GM19452 (cell line): ENCODE results near the gene SVEP1.
"Not testable (repeated sequence)": the region's sequence is repeated elsewhere in the genome, so short reads cannot be mapped to it uniquely, and the experiment has no call there.

Source experiments
- ATAC-seq: cut with Tn5 transposase; IDR thresholded peaks from one replicate; pipeline ENCODE4 v1.9.1; 2021; ENCODE audit not compliant: unreplicated experiment

The SVEP1 gene

GRCh38 chr9:110382731-110383130, 196.8 kb downstream of the SVEP1 start:
- ATAC-seq, result no peak

- no peak for ATAC-seq
These were observed 208.0 kb downstream of the SVEP1 start for GRCh38 chr9:110371411-110372007.

DNA sequence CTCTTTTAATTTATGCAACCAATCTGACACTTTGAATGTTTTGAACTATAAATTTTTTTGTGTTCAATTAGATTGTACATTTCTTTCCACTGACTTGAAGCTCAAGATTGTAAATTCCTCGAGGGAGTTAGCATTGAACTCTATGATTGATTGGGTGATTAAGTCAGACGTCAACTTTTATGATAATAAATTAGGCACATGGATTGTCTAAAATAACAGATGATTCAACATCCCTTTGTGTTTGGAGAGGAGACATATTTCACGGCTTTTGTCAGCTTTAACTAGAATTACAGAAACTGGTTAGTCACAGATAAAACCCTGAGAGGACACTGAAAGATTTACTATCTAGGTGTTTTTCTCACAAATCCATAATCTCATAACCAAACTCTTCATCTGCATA, 209.2 kb downstream of the SVEP1 start:
- no peak for ATAC-seq

GRCh38 chr9:110364451-110364850, 215.1 kb downstream of the SVEP1 start:
- ATAC-seq, result no peak

- ATAC-seq, result not testable (repeated sequence)
These were observed 220.5 kb downstream of the SVEP1 start for GRCh38 chr9:110358992-110359391.

DNA sequence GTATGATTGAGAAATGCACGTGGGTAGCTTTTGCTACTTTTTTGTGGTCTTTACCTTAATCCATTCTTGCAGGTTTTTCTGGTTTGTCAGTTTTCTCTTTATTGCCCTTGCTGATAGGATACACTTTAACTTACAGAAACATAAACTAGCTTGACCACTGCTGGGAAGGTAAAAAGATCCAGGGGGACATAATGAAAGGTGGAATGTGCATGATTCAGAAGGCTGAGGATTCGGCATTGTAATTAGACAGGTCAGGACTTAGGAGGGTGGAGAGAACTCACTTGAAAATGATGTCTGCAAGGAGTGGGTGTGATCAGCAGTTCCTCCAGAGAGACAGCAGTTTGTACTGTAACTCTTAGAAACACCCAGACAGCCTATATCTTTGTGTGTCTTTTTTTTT, 222.0 kb downstream of the SVEP1 start:
- ATAC-seq, result no peak

DNA sequence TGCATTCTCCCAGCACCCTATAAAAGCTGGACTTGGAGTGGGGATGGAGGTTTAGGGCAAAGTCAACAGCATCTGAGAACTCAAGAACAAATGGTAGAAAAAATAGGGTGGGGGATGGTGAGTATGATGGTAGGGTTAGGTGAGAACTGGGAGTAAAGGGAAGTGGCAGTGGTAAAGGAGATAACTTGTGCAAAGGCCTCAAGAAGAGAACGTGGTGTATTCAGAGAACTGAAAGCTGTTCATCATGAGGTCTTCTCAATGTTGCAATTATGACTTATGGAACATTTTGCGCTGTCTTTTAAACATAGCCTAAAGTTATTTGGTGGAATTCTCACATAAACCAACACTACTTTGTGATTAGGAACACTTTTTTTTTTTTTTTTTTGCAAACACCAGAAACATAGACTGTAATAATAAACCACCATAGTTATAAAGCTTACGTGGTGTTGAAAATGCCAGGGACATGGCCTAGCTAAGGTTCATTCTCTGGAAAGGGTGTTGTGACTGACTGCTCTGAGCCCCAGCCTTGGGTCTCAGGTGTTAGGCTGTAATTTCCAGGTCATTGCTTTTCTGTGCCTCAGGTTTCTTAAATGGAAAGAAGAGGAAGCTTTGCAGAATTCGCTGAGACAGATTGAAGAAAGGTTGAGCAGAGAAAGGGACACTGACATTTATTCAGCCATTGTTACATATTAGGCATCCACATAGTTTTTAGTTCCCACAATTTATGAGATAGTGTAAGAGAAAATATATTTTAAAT, 222.7 kb downstream of the SVEP1 start:
- ATAC-seq, result no peak

GRCh38 chr9:110355911-110356310, 223.6 kb downstream of the SVEP1 start:
- no peak for ATAC-seq

GRCh38 chr9:110351009-110351467, 228.5 kb downstream of the SVEP1 start:
- no peak for ATAC-seq

DNA sequence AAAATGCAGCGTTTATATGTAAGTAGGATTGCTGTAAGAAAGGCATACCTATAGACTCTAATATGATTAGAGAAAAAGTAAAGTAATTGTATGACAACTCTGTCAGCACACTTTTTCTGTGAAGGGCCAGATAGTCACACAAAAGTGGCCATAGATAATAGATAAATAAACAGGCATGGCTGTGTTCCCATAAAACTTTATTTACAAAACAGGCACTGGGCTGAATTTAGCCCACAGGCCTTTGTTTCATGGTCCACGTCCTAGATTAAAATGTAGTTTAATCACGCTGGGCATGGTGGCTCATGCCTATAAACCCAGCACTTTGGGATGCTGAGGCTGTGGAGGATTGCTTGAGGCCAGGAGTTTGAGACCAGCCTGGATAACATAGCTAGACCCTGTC, 233.2 kb downstream of the SVEP1 start:
- no peak for ATAC-seq

DNA sequence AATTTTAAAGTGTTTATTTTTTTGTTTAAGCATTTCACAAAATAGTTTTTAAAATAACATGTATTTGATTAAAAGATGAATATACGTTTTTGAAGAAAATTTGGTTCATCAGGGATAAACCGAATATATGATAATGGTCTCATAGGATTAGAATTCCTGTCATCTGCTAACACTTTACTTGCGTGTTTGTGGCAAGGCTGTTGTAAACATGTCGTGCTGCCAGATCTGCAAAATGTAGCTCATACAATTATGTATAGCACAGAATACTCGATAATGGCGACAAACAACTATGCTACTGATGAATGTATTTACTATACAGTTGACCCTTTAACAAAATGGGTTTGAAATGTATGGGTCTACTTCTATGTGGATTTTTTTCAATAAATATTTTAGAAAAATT, 234.7 kb downstream of the SVEP1 start:
- ATAC-seq, result no peak

GRCh38 chr9:110343551-110343950, 236.0 kb downstream of the SVEP1 start:
- ATAC-seq, result no peak

- no peak for ATAC-seq
These were observed 239.2 kb downstream of the SVEP1 start for GRCh38 chr9:110340306-110340705.

GRCh38 chr9:110338143-110338542, 241.4 kb downstream of the SVEP1 start:
- no peak for ATAC-seq

GRCh38 chr9:110337727-110338126, 241.8 kb downstream of the SVEP1 start, which contains the start of gene TXNDC8:
TXNDC8 (minus strand) TSS chr9:110337863.
- no peak for ATAC-seq

DNA sequence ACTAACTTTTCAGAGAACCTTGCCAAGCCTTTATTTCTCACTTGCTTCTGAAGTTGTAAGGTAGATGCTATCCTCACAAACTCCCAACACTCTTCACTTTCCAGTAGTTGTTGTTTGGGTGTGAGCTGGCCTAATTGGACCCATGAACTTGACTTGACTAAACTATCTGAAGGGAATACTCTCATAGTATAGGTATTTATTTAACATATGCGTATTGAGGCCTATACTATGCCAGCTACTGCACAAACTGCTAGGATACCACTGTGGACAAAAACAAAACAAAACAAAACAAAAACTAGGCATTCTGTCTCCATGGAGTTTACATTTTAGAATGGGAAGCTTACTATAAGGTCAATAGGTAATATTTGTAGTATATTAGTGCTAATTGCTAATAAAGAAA, 243.2 kb downstream of the SVEP1 start:
- ATAC-seq, result no peak

GRCh38 chr9:110334871-110335270, 244.7 kb downstream of the SVEP1 start:
- ATAC-seq, result no peak

DNA sequence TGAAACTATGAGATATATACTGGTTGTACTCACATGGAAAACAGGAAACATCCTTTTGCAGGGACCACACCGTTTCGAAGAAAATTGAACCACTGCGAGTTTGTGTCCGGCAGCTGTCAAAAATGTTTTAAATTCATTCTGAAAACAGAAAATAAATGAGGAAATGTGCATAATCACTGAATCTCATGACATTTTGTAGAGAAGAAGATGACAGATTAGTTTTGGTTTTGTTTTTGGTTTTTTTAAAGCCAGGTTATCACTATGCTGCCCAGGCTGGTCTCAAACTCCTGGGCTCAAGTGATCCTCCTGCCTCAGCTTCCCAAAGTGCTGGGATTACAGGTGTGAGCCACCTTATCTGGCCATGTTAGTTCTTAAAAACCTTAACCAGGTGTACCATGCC, 245.4 kb downstream of the SVEP1 start:
- ATAC-seq, result peak; percentile 51

- no peak for ATAC-seq
These were observed 246.8 kb downstream of the SVEP1 start for GRCh38 chr9:110332766-110333165.

DNA sequence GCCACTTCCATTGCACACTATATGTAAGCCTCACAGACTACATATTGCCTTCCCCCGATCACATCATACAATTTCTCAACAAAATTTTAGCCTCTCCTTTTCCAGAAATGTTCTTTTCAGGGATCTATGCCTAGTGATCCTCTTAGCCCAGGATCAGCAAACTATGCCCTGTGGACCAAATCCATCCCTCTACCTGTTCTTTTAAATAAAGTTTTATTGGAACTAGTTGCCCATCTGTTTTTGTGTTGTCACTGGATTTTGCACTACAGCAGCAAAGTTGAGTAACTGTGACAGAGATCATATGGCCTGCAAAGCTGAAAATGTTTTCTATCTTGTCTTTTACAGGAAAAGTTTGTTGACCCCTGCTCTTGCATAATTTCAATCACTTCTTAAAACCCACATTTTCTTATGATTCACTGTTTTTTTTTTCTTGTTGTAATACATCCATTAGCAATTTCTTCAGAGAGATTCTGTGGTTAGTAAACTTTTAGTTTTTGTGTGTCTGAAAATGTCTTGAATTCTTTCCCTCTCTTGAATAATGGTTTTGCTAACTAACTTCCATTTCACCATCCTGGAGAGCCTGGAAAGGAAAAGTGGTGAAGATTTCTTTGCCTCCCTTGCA, 248.9 kb downstream of the SVEP1 start:
- no peak for ATAC-seq

GRCh38 chr9:110329639-110330230, 249.8 kb downstream of the SVEP1 start:
- no peak for ATAC-seq

DNA sequence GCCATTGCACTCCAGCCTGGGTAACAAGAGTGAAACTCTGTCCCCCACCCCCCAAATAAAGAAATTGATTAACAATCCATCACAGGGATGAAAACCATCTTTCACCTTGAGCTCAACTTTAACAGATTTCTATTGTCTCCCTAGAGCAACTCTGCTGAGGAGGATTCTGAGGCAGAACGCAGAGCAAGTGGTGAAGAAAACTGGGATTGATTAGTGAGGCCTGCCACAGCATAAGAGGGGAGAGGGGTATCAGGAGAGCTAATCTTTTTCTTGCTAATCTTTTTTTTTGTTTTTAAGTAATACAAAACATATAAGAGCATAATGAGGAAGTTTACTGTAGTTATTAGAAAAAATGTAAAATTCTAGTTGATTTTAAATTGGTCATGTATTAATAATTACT, 250.8 kb downstream of the SVEP1 start:
- ATAC-seq, result no peak
